Right ventricle myocardium superior (tissue), 1 donor: ENCODE data around the gene UFC1. TPM values are rescaled to one million over a fixed set of nuclear protein-coding genes. Genes with fewer than 3 reads are reported as not detected.
A peak's percentile ranks its signal among the peaks of the same experiment; 100 is the strongest.

Experiments used
- ATAC-seq: fragments of 200-7000 bp; cut with Tn5 transposase; one replicate; pipeline ENCODE4 v1.9.1; 2020; ENCODE audit warnings: mild to moderate bottlenecking; ENCODE audit not compliant: poor library complexity
- DNase-seq: peaks from one replicate; pipeline ENCODE4 v3.0.0-alpha.2; 2020
- intact Hi-C: fragments of 100-400 bp; cut with DNase I; formaldehyde crosslinking; loops from one replicate; pipeline ENCODE4 v1.11.2; 2022
- total RNA-seq: library from RNA; stranded (reverse); fragmentation: NEBNext Ultra II Directional; extraction: Animal tissue kit (Norgen Biotek cat#: 25700); gene quantifications from one replicate; pipeline ENCODE4 v1.2.1, GENCODE V29; 2021
- donor health status: DM: no; HTN: yes; CAD: no; lungs with severe emphysema.

Gene UFC1
- total RNA-seq, 1 donor from 2014 or later = 81.0 TPM

DNA sequence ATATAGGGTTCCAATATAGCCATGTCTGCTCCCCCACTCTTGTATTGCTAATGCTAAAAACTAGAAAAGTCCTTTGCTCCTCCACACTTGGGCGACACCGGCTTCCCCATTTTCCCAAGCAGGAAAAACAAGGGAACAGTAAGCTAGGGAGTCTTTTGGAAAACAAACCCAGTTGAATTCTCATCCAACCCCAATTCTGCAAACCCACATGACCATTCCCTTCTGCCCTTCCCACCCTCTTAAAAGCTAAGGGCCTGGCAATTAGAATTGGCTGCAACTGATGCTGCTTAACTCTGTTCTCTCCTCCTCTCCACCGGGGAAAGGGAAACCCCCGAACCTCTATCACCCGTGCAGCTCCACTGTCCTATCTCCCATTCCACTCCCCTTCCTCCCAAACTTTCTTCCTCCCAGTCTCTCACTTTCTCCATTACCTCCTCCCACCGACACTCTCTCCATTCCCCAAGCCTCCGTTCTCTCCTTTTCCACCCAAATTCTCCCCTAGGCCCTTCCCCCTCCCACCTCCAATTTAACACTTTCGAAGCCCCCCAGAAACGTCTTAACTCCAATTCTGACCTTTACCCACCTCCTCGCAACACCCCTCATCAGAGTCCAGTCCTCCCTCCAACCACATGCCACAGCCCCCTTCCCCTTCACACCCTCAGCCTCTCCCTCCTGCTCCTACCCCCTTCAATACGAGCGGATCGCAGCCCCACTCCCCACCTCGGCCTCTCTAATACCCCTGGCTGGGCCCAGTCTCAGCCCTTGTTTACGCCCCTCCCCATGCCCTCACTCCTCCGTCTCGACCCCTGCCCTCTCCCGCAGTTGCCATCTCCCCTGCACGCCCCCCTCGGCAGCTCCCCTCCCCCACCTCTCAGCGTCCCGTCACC is 22.0 kb upstream of the UFC1 start:
- DNase-seq = no peak
- ATAC-seq = peak; percentile 19
- intact Hi-C loops = no loop called here

DNA sequence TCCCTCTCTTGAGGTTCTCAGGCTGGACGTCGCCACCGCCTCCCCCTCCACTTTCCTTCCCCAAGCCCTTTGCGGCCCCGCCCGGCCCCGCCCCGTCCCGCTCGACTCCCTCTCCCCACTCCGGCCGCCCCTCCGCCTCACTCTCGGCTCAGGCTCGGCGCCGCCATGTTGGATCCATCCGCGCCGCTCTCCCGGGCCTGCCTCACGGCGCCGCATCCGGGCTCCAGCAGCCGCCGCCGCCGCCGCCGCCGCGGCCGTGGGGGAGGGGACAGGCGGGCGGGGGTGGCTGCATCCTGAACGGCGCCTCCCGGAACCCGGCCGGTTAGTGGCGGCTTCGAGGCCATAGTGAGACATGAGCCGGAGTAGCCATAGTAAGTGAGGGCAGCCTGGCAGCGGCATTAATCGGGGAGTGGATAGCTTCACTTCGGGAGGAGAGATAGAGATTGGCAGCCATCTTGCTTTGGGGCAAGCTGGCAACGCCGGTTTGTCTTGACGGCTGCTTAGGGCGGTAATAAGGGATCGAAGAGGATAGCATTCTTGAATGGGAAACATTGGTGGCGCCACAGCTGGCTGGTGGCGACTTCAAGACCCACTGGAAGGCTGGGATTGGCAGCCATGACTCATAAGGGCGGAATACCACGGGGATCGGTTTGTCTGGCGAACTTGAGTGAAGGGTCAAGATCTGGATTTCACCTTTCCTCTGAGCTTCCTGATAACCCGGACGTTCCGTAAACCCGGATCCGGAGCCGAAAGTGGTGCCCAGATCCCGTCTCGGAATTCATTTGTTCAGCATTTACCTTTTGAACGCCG is 21.2 kb upstream of the UFC1 start, which contains the start of gene DEDD:
TSS of gene DEDD (minus strand) at position 258 of the 810 bp plus-strand sequence. CDS start 8,205 bp downstream, outside the sequence.
- ATAC-seq = peak; percentile 95
- DNase-seq = peak; percentile 96
- intact Hi-C loops = no loop called here

DNA sequence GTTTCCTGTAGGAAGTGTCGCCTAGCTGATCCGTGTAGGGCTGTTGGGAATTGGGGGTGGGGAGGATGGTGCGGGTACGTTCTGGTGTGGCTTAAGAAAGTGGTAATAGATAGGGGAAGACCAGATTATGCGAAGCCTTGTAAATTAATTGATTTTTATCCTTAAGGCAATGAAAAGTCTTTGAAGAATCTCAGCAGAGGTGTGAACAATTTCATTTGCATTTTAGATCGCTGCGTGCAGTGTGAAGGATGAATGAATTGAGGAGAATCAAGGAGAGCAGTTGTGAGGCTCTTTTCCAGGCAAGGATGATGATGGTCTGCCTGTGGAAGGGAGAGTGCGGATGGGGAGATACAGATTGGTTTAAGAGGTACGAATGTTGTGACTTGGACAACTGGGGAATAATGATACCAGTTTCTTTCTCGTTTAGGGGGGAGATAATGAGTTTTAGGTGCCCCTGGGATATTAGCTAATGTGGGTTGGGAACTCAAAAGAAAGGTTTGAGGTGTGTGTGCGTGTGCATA is 20.5 kb upstream of the UFC1 start:
- DNase-seq (no peak), ATAC-seq (no peak)
- intact Hi-C loops = no loop called here

DNA sequence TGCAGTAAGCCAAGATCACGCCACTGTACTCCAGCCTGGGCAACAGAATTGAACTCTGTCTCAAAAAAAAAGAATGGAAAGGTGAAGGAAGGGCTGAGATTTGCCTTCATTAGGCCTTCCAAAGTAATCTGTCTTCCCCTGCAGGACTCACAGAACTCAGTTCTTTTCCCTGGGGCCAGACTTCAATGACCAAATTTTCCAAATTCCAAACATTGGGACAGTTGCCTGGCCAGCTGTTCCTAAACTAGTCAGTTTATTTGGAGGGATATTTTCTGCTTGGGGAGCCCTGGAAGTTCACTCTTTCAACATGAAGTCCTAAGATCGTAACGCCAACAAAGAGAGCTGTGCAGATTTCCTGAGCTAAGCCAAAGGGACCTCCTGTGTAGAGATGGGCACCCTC is 15.9 kb upstream of the UFC1 start:
- ATAC-seq (peak; percentile 19), DNase-seq (no peak)
- intact Hi-C loops = no loop called here

DNA sequence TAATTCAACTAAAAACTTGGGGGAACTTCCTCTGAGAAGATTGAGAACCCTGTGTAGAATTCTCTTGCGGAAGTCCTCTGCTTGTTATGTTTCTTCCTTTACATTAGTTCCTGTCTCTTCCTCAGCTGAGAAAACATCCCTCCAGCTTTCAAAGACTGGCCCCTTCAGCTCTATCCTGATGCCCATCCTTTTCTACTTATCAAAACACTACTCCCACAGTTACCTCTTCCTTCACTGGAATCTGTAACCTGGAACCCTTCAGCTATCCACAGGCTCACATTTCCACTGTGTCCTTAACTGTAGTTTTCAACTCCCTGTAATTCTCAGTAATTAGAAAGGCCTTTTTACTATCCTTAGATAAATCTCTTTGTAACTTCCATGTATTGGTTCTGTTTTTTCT is 15.3 kb upstream of the UFC1 start:
- ATAC-seq (no peak), DNase-seq (no peak)
- intact Hi-C loops = no loop called here

DNA sequence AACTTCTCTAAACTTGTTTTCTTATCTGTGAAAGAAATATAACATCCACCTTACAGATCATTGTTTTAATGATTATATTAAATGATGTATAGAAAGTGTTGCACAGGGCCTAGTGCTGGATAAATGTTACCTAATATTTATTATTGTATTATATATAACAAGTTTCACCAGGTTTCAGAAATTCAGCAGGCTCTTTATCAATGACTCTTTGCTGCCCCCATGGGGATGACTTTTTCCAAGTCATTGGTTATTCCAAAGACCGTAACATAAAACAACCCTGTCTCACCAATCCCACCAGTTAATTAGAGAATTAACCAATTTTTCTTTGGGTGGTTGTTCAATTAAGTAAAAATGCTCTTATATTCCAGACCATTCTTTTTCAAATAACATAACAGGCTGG is 14.0 kb upstream of the UFC1 start:
- ATAC-seq (peak; percentile 54), DNase-seq (no peak)
- intact Hi-C loops = no loop called here

DNA sequence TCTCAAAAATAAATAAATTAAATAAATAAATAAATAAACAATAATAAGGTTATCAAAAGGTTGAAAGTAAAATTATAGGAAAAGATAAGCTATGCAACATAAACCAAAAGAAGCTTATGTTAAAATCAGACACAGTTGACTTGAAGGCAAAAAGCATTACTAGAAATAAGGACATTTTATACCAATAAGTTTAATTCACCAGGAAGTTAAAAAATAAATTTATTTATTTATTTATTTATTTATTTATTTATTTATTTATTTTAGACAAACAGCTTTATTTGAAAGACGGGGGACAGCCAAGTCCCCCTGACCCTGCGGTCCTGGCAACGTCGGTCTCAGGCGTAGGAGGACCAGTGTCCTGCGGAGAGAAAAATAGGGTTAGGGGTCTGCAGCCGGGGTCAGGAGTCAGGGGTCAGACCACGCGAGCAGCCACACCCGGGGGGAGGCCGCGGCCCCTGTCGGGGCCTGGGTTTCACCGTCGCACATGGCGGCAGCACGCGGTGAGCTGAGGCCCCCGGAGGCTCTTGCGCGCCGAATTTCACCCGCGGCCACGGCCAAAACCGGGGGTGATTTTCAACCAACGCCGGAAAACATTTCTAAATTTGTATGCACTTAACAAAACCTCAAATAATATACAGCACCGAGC is 12.9 kb upstream of the UFC1 start:
- DNase-seq = no peak
- intact Hi-C loops = no loop called here
- ATAC-seq = no peak

DNA sequence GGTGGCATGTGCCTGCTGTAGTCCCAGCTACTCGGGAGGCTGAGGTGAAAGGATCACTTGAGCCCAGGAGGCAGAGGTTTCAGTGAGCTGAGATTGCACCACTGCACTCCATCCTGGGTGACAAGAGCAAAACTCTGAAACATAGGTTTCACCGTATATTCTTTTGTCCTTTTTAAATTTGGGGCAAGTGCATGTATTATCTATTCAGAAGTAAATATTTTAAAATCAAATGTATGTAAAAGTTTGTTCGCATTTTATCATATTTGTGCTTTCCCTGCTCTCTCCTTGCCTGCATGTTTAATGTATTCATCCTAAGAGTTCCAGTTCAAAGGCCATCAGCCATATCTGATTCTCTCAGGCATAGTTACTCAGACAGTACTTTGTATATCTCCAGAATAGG is 7.9 kb upstream of the UFC1 start:
- ATAC-seq (no peak), DNase-seq (no peak)
- intact Hi-C loops = no loop called here

DNA sequence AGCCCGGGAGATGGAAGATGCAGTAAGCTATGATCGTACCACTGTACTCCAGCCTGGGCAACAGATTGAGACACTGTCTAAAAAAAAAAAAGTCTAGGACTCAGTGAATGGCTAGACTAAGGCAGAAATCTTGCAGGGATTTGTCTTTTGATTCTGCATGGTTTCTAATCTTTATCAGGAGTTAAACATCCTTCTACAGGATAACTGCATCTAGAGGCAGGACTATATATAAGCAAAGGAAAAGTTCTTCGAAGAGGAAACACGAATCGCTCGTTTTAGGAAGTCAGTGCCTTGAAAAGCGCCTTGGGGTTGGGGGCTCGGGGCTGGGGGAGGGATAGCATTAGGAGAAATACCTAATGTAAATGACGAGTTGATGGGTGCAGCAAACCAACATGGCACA is 602 bp upstream of the UFC1 start:
- DNase-seq = no peak
- intact Hi-C loops = no loop called here
- no peak for ATAC-seq

DNA sequence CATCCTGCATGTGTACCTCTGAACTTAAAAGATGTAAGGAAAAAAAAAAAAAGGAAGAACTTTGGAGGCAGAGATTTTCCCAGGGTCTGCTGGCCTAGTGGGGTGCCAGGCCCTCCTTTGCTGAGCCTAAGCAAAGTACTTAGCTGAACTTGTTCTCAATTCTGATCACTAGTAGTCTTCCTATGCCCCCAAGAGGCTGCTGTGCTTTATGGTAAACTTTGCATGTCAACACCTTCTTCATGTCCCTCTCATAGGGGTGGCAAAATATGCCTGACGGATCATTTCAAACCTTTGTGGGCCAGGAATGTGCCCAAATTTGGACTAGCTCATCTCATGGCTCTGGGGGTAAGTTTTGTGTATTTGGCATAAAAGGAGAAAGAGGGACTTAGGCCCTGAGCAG is 4.1 kb downstream of the UFC1 start:
- DNase-seq (no peak), ATAC-seq (no peak)
- intact Hi-C loops = no loop called here

DNA sequence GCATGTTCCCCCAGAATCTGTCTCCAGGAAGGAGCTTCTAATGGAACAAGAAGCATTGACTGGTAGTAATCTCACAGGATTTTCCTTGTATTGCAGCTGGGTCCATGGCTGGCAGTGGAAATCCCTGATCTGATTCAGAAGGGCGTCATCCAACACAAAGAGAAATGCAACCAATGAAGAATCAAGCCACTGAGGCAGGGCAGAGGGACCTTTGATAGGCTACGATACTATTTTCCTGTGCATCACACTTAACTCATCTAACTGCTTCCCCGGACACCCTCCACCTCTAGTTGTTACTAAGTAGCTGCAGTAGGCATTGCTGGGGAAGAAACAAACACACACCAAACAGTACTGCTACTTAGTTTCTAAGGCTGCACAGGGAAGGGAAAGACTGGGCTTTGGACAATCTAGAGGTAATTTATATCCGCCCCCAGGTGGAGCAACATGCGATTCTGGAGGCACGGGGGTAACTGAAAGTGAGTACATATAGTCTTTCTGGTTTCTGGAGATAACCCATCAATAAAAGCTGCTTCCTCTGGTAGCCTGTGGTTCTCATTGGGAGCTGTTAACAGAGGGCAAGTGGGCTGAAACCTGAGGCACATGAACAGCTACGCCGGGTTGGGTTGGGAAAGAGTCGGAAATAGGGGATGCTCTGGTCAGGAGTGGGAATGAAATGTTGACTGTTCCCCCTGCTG is 4.7 kb downstream of the UFC1 start:
- DNase-seq = no peak
- intact Hi-C loops = no loop called here
- no peak for ATAC-seq

DNA sequence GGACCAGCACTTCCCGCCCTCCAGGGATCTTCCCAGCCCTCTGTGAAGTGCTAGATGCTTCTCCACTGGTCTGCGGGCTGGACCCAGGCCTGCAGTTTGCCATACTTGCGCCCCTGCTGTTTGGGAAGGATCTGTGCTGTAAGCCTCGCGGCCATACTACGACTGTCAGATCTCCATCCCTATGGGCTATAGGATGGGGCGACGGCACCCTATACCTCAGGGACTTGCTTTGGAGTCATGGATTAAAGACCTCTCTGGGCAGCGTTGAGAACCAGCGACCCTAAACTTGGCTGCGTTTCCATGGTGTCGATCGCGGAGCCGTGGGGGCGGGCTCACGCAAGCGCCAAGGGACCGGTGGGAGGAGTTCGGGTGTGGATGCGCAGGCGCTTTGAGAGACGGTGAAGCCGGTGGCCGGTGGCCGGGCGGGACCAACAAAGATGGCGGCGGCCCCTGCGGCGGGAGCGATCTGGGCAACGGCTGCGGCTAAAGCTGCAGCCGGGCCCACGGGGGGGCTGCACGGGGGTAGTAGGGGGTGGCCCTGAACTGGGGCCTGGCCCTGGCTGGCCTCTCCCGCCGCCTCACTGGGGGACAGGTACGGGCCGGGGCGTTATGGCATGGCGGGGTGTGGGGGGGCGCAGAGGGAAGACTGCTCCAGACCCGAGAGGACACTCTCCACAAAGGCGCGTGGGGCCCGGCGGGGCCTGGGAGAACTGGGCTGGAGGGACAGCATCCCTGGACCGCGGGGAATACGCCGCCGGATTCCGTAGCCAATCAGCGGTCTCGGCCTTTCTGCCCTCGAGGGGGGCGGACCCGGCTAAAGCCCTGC is 5.5 kb downstream of the UFC1 start, which contains the start of gene USP21:
TSS of gene USP21 (plus strand) at position 414 of the 826 bp plus-strand sequence. CDS start 1,141 bp downstream, outside the sequence.
- ATAC-seq (peak; percentile 98), DNase-seq (peak; percentile 96)
- intact Hi-C loops = no loop called here

DNA sequence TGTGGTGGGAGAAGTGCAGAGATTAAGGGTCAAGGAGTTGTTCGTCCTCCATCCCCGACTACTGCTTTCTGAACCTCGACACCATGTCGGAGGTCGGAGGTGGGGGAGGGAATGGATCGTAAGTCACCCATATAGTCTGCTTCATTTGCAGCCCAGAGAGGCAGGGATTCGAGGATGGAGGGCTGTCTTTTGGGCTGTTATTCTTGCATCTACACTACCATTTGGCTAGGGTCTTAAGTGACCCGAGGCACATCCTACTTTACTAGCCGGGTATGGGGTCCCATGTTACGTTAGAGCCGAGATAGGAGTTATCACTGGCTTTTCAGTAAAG is 6.1 kb downstream of the UFC1 start:
- no peak for ATAC-seq
- no peak for DNase-seq
- intact Hi-C loops = no loop called here

DNA sequence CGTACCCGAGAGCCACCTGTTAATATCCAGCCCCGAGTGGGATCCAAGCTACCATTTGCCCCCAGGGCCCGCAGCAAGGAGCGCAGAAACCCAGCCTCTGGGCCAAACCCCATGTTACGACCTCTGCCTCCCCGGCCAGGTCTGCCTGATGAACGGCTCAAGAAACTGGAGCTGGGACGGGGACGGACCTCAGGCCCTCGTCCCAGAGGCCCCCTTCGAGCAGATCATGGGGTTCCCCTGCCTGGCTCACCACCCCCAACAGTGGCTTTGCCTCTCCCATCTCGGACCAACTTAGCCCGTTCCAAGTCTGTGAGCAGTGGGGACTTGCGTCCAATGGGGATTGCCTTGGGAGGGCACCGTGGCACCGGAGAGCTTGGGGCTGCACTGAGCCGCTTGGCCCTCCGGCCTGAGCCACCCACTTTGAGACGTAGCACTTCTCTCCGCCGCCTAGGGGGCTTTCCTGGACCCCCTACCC is 6.9 kb downstream of the UFC1 start:
- intact Hi-C loops = no loop called here
- ATAC-seq (no peak), DNase-seq (no peak)

DNA sequence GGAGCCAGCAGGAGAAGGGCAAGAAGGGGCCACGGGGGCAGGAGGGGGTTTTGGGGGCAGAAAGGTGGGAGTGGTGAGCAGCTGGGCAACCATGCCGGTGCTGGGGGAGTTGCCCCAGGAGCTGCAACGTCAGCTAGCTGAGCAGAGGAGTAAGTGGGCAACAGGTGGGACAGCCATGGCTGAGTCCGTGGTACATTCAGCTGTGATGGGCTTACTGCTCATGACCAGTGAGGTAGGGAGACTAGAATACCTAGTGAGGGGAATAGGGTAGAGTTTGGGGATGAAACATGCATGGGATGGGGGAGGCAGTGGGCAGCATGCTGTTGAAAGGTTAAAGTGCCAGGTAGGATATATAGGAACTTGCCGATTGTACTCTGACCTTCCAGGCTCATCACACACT is 7.9 kb downstream of the UFC1 start:
- ATAC-seq = no peak
- intact Hi-C loops = no loop called here
- no peak for DNase-seq

DNA sequence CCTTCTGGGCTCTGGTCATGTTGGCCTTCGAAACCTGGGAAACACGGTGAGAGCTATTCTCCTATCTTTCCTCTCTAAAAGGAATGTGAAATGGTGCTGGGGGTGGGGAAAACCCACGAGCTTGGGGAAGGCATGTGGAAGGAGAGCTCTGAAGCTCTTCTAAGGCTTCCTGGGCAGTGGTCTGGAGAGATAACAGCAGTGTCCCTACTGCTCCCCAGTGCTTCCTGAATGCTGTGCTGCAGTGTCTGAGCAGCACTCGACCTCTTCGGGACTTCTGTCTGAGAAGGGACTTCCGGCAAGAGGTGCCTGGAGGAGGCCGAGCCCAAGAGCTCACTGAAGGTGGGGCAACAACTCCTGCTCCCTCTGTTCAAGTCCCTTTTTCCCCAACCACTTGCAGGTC is 8.3 kb downstream of the UFC1 start:
- intact Hi-C loops = no loop called here
- DNase-seq (no peak), ATAC-seq (no peak)

DNA sequence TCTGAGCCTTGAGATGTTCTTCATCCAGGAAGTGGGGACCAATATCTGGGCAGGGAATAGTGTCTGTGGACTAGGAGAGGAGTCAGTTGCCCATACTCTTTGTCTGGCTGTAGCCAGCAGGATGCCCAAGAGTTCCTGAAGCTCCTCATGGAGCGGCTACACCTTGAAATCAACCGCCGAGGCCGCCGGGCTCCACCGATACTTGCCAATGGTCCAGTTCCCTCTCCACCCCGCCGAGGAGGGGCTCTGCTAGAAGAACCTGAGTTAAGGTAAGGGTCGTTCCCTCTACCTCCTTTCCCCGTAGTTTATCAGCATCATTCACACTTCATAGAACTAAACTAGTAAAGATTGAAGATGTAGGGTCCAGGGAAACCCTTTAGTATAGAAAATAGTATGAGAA is 9.0 kb downstream of the UFC1 start:
- intact Hi-C loops = no loop called here

DNA sequence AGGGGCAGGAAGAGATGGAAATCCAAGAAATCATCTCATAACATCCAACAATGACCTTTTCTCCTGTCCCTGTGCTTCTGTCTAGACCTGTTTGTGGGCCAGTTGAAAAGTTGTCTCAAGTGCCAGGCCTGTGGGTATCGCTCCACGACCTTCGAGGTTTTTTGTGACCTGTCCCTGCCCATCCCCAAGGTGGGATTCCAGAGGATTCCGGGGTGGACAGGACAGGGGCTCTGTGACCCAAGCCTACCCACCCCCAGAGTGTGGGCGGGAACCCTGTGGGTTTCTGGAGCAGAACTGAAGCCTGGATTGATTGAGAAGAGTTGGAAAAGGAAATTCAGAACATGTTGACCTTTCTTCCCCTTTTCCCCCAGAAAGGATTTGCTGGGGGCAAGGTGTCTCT is 10.0 kb downstream of the UFC1 start:
- ATAC-seq (no peak), DNase-seq (no peak)
- intact Hi-C loops = no loop called here

More for the DNA sequence above, 9.0 kb downstream of the UFC1 start:
- DNase-seq = no peak
- no peak for ATAC-seq
